GM23248 (cell line): Measurements from ENCODE around the gene KCNJ12.
"Not testable (repeated sequence)": the region's sequence is repeated elsewhere in the genome, so short reads cannot be mapped to it uniquely, and the experiment has no call there.

ENCODE experiments used
- EZH2 ChIP-seq: fragments of 200-600 bp; sonication (generic); IDR thresholded peaks from 2 replicates; pipeline ENCODE4 v1.6.1; 2018; ENCODE audit warnings: antibody characterized with exemption, mild to moderate bottlenecking; ENCODE audit not compliant: insufficient read depth, poor library complexity, severe bottlenecking
- EZH2phosphoT487 ChIP-seq: fragments of 200-600 bp; sonication (generic); IDR thresholded peaks from 2 replicates; pipeline ENCODE4 v1.6.1; 2018; ENCODE audit warnings: antibody characterized with exemption, moderate library complexity, mild to moderate bottlenecking, low read depth; ENCODE audit not compliant: insufficient read depth

DNA sequence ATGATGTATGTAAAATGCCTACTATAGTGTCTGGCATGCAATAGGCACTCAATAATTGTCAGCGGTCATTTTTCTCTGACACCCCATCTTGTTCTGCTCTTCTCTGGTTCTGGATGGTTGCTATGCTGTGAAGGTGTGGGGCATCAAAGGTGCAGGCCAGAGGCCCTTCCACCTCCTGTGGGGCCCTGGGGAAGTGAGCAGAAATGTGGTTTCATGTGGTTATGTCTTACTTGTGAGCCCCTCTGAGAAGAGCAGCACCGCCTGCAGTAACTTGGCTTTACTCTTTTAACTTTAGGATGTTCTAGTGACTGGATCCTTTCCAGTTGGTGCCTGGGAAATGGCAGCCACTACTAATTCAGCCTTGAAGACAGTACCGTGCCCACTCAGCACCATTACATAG is 32.1 kb downstream of the KCNJ12 start:
- not testable (repeated sequence) for TF ChIP-seq EZH2phosphoT487, EZH2
